ENCODE measurements around the gene CDKAL1. TPM values are rescaled to one million over a fixed set of nuclear protein-coding genes. Genes with fewer than 3 reads are reported as not detected.

Gene CDKAL1
- total and polyA plus RNA-seq, 2 of the 8 experiments (the other 6 are each of a cell fraction or from before 2014, with no cell fraction given), result 8.4 to 24.6 TPM

GRCh38 chr6:20698675-20699074, 164.4 kb downstream of the CDKAL1 start:
- Histone ChIP-seq H4K20me1 (replicated peaks in 1 of 2; ENCODE audit: control insufficient read depth in 1 of 2, insufficient read depth in 2 of 2, low read length in 2 of 2) (no peaks in the 10 kb centered on the region), H3K27me3 (replicated peaks in 1 of 4; ENCODE audit: control insufficient read depth in 3 of 4, extremely low read depth in 1 of 4, insufficient read depth in 3 of 4, low read length in 3 of 4) (no peaks in the 10 kb centered on the region; a peak in 1 of 7 replicates), H3K4me3 (ENCODE audit: extremely low read depth in 1 of 4, insufficient read depth in 2 of 4, low read depth in 3 of 4, low read length in 4 of 4) (no peak overlapping the region), H3K9me3 (ENCODE audit: insufficient read depth in 2 of 2, low read depth in 1 of 2, low read length in 1 of 2) (no peaks in the 10 kb centered on the region; a peak in 1 of 4 replicates), H3K4ac (replicated peaks; ENCODE audit: insufficient read length, low read depth, low read length) (no peak overlapping the region), H3K4me2 (ENCODE audit: insufficient read depth in 1 of 2, low read depth in 2 of 2, low read length in 2 of 2) (no peak overlapping the region), H3K9ac (replicated peaks in 1 of 4; ENCODE audit: extremely low read depth in 1 of 4, low read depth in 3 of 4, low read length in 3 of 4) (no peak overlapping the region), H3K36me3 (ENCODE audit: control insufficient read depth in 2 of 4, insufficient read depth in 4 of 4, low read length in 3 of 4) (no peaks in the 10 kb centered on the region), H4K91ac (replicated peaks; ENCODE audit: insufficient read length, low read length) (no peak overlapping the region), H3K4me1 (replicated peaks in 1 of 4; ENCODE audit: control insufficient read depth in 3 of 4, insufficient read depth in 4 of 4, low read length in 3 of 4) (peaks cover 0 to 7% (median 3%) of the 10 kb centered on the region in 4 experiments; a peak in 4 of 7 replicates), H3K18ac (ENCODE audit: extremely low read depth, low read length) (no peak overlapping the region), H3K27ac (ENCODE audit: low read depth, low read length) (no peak overlapping the region), H2BK5ac (ENCODE audit: low read depth, low read length) (no peak overlapping the region), H4K8ac (ENCODE audit: extremely low read depth, insufficient read depth, low read length) (no peak overlapping the region), H2BK20ac (ENCODE audit: low read length) (no peak overlapping the region), H2BK12ac (ENCODE audit: low read depth, low read length) (no peak overlapping the region), H4K5ac (ENCODE audit: insufficient read length, low read depth, low read length) (no peak overlapping the region), H3K23ac (ENCODE audit: insufficient read length) (no peak overlapping the region), H2AK5ac (ENCODE audit: low read depth, low read length) (no peak overlapping the region), H2BK15ac (ENCODE audit: low read length) (no peak overlapping the region), H3K79me1 (ENCODE audit: low read depth, low read length) (no peaks in the 10 kb centered on the region), H2BK120ac (replicated peaks; ENCODE audit: low read depth, low read length) (no peak overlapping the region), H3K56ac (replicated peaks; ENCODE audit: insufficient read length, low read depth, low read length) (no peak overlapping the region), H2AFZ (ENCODE audit: low read length) (no peak overlapping the region), H3K79me2 (ENCODE audit: control insufficient read depth in 1 of 2, insufficient read depth in 2 of 2, low read length in 2 of 2) (peaks cover 0 to 6% of the 10 kb centered on the region in 2 experiments; a peak in 1 of 4 replicates), H3K14ac (ENCODE audit: insufficient read length) (no peak overlapping the region), H3K23me2 (ENCODE audit: low read depth, low read length) (no peaks in the 10 kb centered on the region; the same call in 1 of the 2 replicates)
- 88% methylated on average over 1 of the region's 1 CpG; no CpG with 5 or more reads in 1 of the 2 experiments for WGBS, 2 experiments (ENCODE audit: extremely low coverage in 1 of 2, insufficient coverage in 1 of 2, insufficient read length in 1 of 2, insufficient replicate concordance in 2 of 2, low coverage in 1 of 2, low lambda C conversion rate in 2 of 2, missing lambda C conversion rate in 1 of 2)
- no peak for FAIRE-seq
- CTCF ChIA-PET (ENCODE audit: partially characterized antibody), result no interaction called here
- POLR2A ChIA-PET (ENCODE audit: partially characterized antibody), result no interaction called here
- DNase-seq (ENCODE audit: low read depth in 1 of 2, low spot score in 2 of 2), result no peak
- TF ChIP-seq RXRA (IDR thresholded peaks at IDR 0.05; ENCODE audit: insufficient read depth, low read depth, low read length) (no peak), KDM4A (IDR thresholded peaks at IDR 0.05; ENCODE audit: low read depth, low read length, severe bottlenecking) (no peak), CREB1 (IDR thresholded peaks at IDR 0.05) (no peak), CTBP2 (IDR thresholded peaks at IDR 0.05; ENCODE audit: borderline replicate concordance, insufficient read depth, insufficient read length, low read length) (no peak), MAX (IDR thresholded peaks at IDR 0.05) (no peak), E2F6 (IDR thresholded peaks at IDR 0.05) (no peak), SP1 (IDR thresholded peaks at IDR 0.05; ENCODE audit: low read depth, low read length) (no peak), JUN (IDR thresholded peaks at IDR 0.05; ENCODE audit: low read depth, low read length) (no peak), SRF (IDR thresholded peaks at IDR 0.05; ENCODE audit: low read depth, low read length) (no peak), PHF8 (conservative IDR thresholded peaks at IDR 0.05; ENCODE audit: low read depth, low read length) (no peak), SP4 (IDR thresholded peaks at IDR 0.05; ENCODE audit: low read length) (no peak), CHD2 (IDR thresholded peaks at IDR 0.05; ENCODE audit: low read length) (no peak), TCF12 (IDR thresholded peaks at IDR 0.05; ENCODE audit: low read depth, low read length) (no peak), SAP30 (IDR thresholded peaks at IDR 0.05; ENCODE audit: insufficient read depth, insufficient replicate concordance, low read length) (no peak), CEBPB (IDR thresholded peaks at IDR 0.05; ENCODE audit: low read depth, low read length) (no peak)

Data from H1 (cell line).